HEK293T (cell line): ENCODE results near the gene DUS2.

ENCODE experiments used
- CTCF ChIA-PET: fragments of 350-600 bp; formaldehyde crosslinking; extraction: SDS; loops from one replicate; lab custom pipeline; 2021; ENCODE audit warnings: antibody characterized with exemption, inconsistent platforms; lab: Yijun Ruan, JAX
- POLR2A ChIA-PET: fragments of 350-600 bp; formaldehyde crosslinking; extraction: SDS; loops from one replicate; lab custom pipeline; 2020; ENCODE audit warnings: antibody characterized with exemption, inconsistent platforms; lab: Yijun Ruan, JAX
- DNase-seq: peaks from one replicate; pipeline ENCODE4 v3.0.0; 2012; ENCODE audit warnings: mixed read lengths; ENCODE audit errors: extremely low spot score
- ARNT ChIP-seq: fragments of 450-650 bp; IDR thresholded peaks from 2 replicates; pipeline ENCODE4 v1.6.1; 2017; ENCODE audit warnings: mild to moderate bottlenecking
- BHLHE40 ChIP-seq: fragments of 450-650 bp; IDR thresholded peaks from 2 replicates; pipeline ENCODE4 v1.6.1; 2016; ENCODE audit warnings: mild to moderate bottlenecking, moderate library complexity, borderline replicate concordance
- CTBP1 ChIP-seq: fragments of 450-650 bp; IDR thresholded peaks from 2 replicates; pipeline ENCODE4 v1.6.1; 2016; ENCODE audit warnings: borderline replicate concordance
- ELF4 ChIP-seq: fragments of 450-650 bp; IDR thresholded peaks from 2 replicates; pipeline ENCODE4 v1.6.1; 2017; ENCODE audit warnings: antibody characterized with exemption
- FOXA1 ChIP-seq: fragments of 450-650 bp; IDR thresholded peaks from 2 replicates; pipeline ENCODE4 v1.6.1; 2016; ENCODE audit warnings: mild to moderate bottlenecking
- FOXK2 ChIP-seq: fragments of 450-650 bp; IDR thresholded peaks from 2 replicates; pipeline ENCODE4 v1.6.1; 2016; ENCODE audit warnings: mild to moderate bottlenecking
- FOXM1 ChIP-seq: fragments of 450-650 bp; IDR thresholded peaks from 2 replicates; pipeline ENCODE4 v1.6.1; 2017; ENCODE audit warnings: mild to moderate bottlenecking, borderline replicate concordance
- HDGF ChIP-seq: fragments of 450-650 bp; IDR thresholded peaks from 2 replicates; pipeline ENCODE4 v1.6.1; 2017; ENCODE audit warnings: antibody characterized with exemption, borderline replicate concordance
- L3MBTL2 ChIP-seq: fragments of 450-650 bp; conservative IDR thresholded peaks from 2 replicates; pipeline ENCODE4 v1.6.1; 2016; ENCODE audit warnings: mild to moderate bottlenecking
- LEF1 ChIP-seq: fragments of 450-650 bp; IDR thresholded peaks from 2 replicates; pipeline ENCODE4 v1.6.1; 2017; ENCODE audit warnings: mild to moderate bottlenecking, borderline replicate concordance
- NFRKB ChIP-seq: fragments of 450-650 bp; IDR thresholded peaks from 2 replicates; pipeline ENCODE4 v1.6.1; 2016; ENCODE audit warnings: mild to moderate bottlenecking, moderate library complexity
- SP1 ChIP-seq: fragments of 450-650 bp; IDR thresholded peaks from 2 replicates; pipeline ENCODE4 v1.6.1; 2017
- SUZ12 ChIP-seq: fragments of 450-650 bp; IDR thresholded peaks from 2 replicates; pipeline ENCODE4 v1.6.1; 2016; ENCODE audit warnings: mild to moderate bottlenecking
- TARDBP ChIP-seq: fragments of 450-650 bp; IDR thresholded peaks from 2 replicates; pipeline ENCODE4 v1.6.1; 2016
- ZNF384 ChIP-seq: fragments of 450-650 bp; IDR thresholded peaks from 2 replicates; pipeline ENCODE4 v1.6.1; 2016
- TF ChIP-seq, protein P1 (sequence below): fragments of 450-650 bp; IDR thresholded peaks from 2 replicates; pipeline ENCODE4 v1.6.1; 2016

DUS2 gene

DNA sequence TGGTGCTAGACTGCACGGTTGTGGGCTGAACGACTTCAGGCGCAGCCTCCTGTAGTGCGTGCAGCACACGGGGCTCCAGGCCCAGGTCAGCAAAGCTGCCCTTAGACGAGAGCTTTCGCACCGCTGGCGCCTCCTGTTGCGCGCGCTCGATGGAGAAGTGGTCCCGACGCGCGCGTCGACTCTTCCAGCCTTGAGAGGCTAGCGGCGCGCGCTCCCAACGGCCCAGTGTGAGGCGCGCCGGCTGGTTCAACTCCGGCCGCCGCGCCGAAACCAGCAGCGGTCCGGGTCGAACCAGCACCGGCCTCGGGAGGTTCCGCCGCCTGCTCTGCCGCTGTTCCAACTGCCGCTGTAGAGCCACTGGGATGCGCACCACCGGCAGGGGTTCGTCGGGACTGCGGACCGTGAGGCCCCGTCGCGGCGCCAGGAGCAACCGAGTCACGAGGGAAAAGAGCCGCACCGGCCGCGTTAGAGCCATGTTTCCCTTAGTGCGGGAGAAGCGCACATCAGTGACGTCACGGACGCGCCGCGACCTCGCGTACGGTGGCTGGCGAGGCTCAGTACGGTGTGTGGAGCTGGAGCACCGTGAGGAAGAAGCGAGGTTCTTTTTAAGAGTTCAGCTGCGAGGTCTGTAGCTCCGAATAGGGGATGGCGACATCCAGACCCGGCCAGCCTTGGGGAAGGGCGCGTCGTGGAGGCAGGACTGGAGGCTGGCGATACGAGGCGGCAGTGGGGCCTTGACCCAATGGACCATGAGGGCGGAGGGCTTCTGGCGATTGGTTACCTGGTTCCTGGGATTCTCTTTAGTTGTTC is at the start of gene DUS2, which contains the start of gene DDX28:
DUS2 (plus strand) TSS at position 557 of the 810 bp plus-strand sequence. CDS start 14,740 bp downstream, outside the sequence.
DDX28 (minus strand) TSS at position 505 of the 810 bp plus-strand sequence; CDS start at position 475, 30 bp downstream.
- CTCF ChIA-PET = interaction anchor here (0.5 to 2.1 kb wide), 3 partner anchors 16 to 307 kb away, joined by 3 to 7 read pairs (median 5); no protein-coding TSS in a partner anchor

DNA sequence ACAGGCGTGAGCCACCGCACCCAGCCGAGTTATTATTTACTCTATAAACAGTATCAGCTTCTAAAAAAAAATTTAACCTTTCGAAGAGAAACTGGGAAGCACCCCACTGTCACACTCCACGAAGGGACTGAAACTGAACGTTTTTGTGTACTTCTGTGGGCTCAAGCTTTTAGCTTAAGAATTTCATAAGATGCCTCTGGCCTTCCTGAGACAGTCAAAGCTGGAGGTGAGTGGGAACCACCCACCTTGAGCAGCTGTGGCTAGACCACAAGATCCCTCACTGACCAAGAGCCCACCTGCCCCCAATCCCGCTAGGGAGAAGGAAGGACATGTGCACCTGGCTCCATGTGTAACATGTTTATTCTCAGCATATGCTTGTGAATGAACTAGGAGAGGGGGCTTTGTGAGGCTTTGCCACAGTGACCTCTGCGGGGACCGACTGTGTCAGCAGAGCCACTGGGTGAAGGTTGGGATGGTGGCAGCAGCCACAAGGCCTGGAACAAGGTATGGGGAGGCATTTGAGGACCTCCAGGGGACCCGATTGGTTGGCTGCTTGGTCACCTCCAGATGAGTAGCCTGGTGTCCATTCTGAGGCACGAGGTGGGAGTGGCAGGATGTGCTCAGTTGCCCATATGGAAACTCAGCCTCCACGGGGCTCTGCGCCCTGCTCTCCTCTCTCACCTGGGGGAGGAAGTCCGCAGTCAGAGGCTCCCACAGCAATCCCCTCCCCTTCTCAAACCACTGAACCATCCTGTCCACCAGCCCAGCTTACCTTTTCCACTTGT is 47.6 kb upstream of the DUS2 start:
- TF ChIP-seq NFRKB (no peak), HDGF (no peak), CTBP1 (no peak), ZNF384 (no peak), LEF1 (no peak), ELF4 (no peak), SP1 (no peak), FOXK2 (no peak), ARNT (no peak), L3MBTL2 (no peak), SUZ12 (no peak), FOXM1 (no peak), TARDBP (no peak), FOXA1 (no peak), BHLHE40 (no peak)
- TF ChIP-seq, protein P1, sequence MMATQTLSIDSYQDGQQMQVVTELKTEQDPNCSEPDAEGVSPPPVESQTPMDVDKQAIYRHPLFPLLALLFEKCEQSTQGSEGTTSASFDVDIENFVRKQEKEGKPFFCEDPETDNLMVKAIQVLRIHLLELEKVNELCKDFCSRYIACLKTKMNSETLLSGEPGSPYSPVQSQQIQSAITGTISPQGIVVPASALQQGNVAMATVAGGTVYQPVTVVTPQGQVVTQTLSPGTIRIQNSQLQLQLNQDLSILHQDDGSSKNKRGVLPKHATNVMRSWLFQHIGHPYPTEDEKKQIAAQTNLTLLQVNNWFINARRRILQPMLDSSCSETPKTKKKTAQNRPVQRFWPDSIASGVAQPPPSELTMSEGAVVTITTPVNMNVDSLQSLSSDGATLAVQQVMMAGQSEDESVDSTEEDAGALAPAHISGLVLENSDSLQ = no peak
- POLR2A ChIA-PET = interaction anchor here (0.8 to 1.1 kb wide), 2 partner anchors 34 to 40 kb away, joined by 3 to 4 read pairs; no protein-coding TSS in a partner anchor
- no peak for DNase-seq
- CTCF ChIA-PET = no interaction called here

More for the DNA sequence above, at the start of gene DUS2, which contains the start of gene DDX28:
- peak; percentile 91 for DNase-seq
- POLR2A ChIA-PET = interaction anchor here (0.8 to 2.4 kb wide), 11 partner anchors 9 to 502 kb away, joined by 3 to 15 read pairs (median 6); partner anchors contain the start of genes DPEP2, EDC4 and SLC7A6
- no peak for TF ChIP-seq TARDBP
- TF ChIP-seq HDGF = no peak
- TF ChIP-seq NFRKB = peak; percentile 56; the same call in 1 of the 2 replicates
- TF ChIP-seq LEF1 = no peak
- TF ChIP-seq BHLHE40 = no peak
- TF ChIP-seq SUZ12 = no peak
- TF ChIP-seq SP1 = no peak
- TF ChIP-seq FOXM1 = no peak
- TF ChIP-seq CTBP1 = no peak
- TF ChIP-seq ZNF384 = no peak
- TF ChIP-seq FOXK2 = peak; percentile 84
- no peak for TF ChIP-seq FOXA1
- TF ChIP-seq L3MBTL2 = peak; percentile 90

DNA sequence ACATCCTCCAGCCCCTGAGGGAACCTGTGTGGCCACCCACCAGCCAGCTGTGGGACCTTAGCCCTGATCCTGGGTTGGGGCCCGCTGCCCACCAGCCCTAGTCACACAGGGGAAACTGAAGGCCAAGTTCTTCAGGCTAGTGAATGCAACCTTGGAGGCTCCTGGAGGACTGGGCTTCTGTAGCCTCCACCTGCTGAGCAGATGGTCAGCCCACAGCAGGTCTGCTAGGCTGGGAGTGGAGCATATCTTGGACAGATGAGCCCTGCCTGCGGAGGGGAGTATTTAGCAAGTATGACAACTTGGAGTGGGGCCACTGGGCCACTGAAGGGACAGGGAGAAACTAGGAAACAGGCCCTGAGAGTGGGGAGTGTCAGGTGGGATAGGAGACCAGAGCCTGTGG is 46.9 kb upstream of the DUS2 start:
- ChIA-PET CTCF (no interaction called here), POLR2A (no interaction called here)
- TF ChIP-seq NFRKB (no peak), FOXM1 (no peak), ARNT (no peak), FOXA1 (no peak), FOXK2 (no peak), SUZ12 (no peak), CTBP1 (no peak), LEF1 (no peak), BHLHE40 (no peak), HDGF (no peak), L3MBTL2 (no peak), SP1 (no peak), ELF4 (no peak), ZNF384 (no peak)
- TF ChIP-seq, protein P1 = no peak
- no peak for DNase-seq

DNA sequence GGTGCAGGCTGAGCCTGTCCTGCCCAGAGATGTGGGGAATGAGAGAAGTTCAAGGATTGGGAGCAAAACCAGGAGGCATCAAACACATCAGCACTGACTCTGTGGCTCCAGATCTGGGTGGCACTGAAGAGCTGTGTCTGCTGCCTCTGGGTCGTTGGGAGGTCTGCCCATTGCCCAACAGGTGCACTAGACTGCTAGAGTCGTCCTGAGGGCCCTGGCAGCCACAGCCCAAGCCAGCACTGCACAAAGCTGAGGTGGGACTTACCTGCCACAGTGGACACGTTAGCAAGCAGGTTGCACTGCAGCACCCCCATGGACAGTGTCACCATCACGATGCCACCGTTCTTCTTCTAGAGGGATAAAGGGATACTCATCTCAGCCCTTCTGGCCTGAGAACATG is 46.1 kb upstream of the DUS2 start:
- no peak for TF ChIP-seq BHLHE40
- no peak for TF ChIP-seq ZNF384
- no peak for TF ChIP-seq FOXM1
- TF ChIP-seq FOXK2 = no peak
- TF ChIP-seq SUZ12 = no peak
- TF ChIP-seq TARDBP = no peak
- TF ChIP-seq CTBP1 = no peak
- no peak for TF ChIP-seq SP1
- no peak for TF ChIP-seq HDGF
- no peak for TF ChIP-seq L3MBTL2
- CTCF ChIA-PET = no interaction called here
- DNase-seq = no peak
- POLR2A ChIA-PET = no interaction called here

DNA sequence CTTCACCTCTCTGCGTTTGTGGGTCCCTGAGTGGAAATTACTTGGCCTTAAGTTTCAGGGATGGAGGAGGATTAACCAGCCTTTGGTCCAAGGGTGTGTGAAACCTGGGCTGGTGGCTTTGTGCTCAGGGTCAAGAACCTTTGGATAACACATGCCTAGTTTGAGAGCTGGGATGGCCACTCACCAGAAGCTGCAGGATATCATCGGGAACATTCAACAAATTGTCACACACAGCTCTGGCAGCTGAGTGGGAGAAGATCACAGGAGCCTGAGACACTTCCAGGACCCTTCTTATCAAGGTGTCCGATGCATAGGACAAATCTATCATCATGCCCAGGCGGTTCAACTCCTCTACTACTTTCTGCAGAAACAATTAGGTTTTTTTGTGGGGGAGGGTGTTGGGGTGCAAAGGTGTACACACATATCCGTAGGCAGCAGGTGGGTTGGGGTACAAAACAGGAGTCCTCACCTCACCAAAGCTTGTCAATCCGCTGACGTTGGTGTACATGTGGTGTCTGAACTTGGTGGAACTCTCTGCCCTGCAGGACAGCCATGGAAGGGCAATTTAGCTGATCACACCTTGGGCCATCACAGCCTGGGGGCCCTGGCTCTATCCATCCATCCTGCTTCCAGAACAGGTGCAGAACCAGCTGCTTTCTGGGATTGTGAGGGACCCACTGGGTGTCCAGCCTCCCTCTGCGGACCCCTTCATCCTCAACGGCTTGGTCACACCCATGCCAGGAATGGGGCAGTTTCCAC is 45.4 kb upstream of the DUS2 start:
- POLR2A ChIA-PET = no interaction called here
- TF ChIP-seq SUZ12 = no peak
- no peak for TF ChIP-seq FOXA1
- no peak for TF ChIP-seq CTBP1
- TF ChIP-seq BHLHE40 = no peak
- CTCF ChIA-PET = interaction anchor here (0.7 kb wide), 1 partner anchor 12 kb away, joined by 3 read pairs; no protein-coding TSS in a partner anchor
- DNase-seq = no peak
